ENCODE measurements around the gene SPIRE2.
A peak's percentile ranks its signal among the peaks of the same experiment; 100 is the strongest.
"Not testable (repeated sequence)": the region's sequence is repeated elsewhere in the genome, so short reads cannot be mapped to it uniquely, and the experiment has no call there.

The SPIRE2 gene

GRCh38 chr16:89862732-89863131, 34.5 kb downstream of the SPIRE2 start:
- Mint-ChIP-seq H3K4me1 (ENCODE audit: low read depth) (peaks cover 32% of the 10 kb centered on the region), H3K9me3 (no peaks in the 10 kb centered on the region), H3K27ac (no peak overlapping the region), H3K27me3 (no peaks in the 10 kb centered on the region), H3K4me3 (peak overlapping the region; percentile 41), H3K36me3 (ENCODE audit: low read depth) (no peaks in the 10 kb centered on the region)

- Mint-ChIP-seq H3K4me1 (ENCODE audit: low read depth) (peaks cover 32% of the 10 kb centered on the region), H3K27me3 (no peaks in the 10 kb centered on the region), H3K27ac (peak overlapping the region; percentile 79), H3K36me3 (ENCODE audit: low read depth) (no peaks in the 10 kb centered on the region), H3K4me3 (peak overlapping the region; percentile 65), H3K9me3 (no peaks in the 10 kb centered on the region)
These were observed 35.7 kb downstream of the SPIRE2 start for GRCh38 chr16:89863741-89864526.

GRCh38 chr16:89864527-89864820, 36.2 kb downstream of the SPIRE2 start:
- H3K36me3 Mint-ChIP-seq (ENCODE audit: low read depth): peaks cover 2% of the 10 kb centered on the region
- H3K4me3 Mint-ChIP-seq: no peak overlapping the region
- H3K9me3 Mint-ChIP-seq: no peaks in the 10 kb centered on the region
- no peaks in the 10 kb centered on the region for H3K27me3 Mint-ChIP-seq
- peaks cover 32% of the 10 kb centered on the region for H3K4me1 Mint-ChIP-seq (ENCODE audit: low read depth)
- H3K27ac Mint-ChIP-seq: peak overlapping the region; percentile 61

- Mint-ChIP-seq H3K9me3 (no peaks in the 10 kb centered on the region), H3K27me3 (no peaks in the 10 kb centered on the region), H3K27ac (no peak overlapping the region), H3K4me1 (ENCODE audit: low read depth) (peaks cover 33% of the 10 kb centered on the region), H3K4me3 (no peak overlapping the region), H3K36me3 (ENCODE audit: low read depth) (peaks cover 3% of the 10 kb centered on the region)
These were observed 39.6 kb downstream of the SPIRE2 start for GRCh38 chr16:89867918-89868317.

GRCh38 chr16:89869911-89870310, 41.6 kb downstream of the SPIRE2 start:
- Mint-ChIP-seq H3K27me3 (no peaks in the 10 kb centered on the region), H3K27ac (no peak overlapping the region), H3K36me3 (ENCODE audit: low read depth) (peaks cover 10% of the 10 kb centered on the region), H3K4me1 (ENCODE audit: low read depth) (peaks cover 21% of the 10 kb centered on the region), H3K4me3 (no peak overlapping the region), H3K9me3 (peaks cover under 1% of the 10 kb centered on the region)

GRCh38 chr16:89870440-89870839, 42.2 kb downstream of the SPIRE2 start:
- H3K9me3 Mint-ChIP-seq: peaks cover 5% of the 10 kb centered on the region
- H3K4me1 Mint-ChIP-seq (ENCODE audit: low read depth): peaks cover 22% of the 10 kb centered on the region
- H3K27ac Mint-ChIP-seq: no peak overlapping the region
- no peak overlapping the region for H3K4me3 Mint-ChIP-seq
- H3K36me3 Mint-ChIP-seq (ENCODE audit: low read depth): peaks cover 15% of the 10 kb centered on the region
- H3K27me3 Mint-ChIP-seq: no peaks in the 10 kb centered on the region

GRCh38 chr16:89871895-89872294, 43.6 kb downstream of the SPIRE2 start:
- Mint-ChIP-seq H3K27me3 (no peaks in the 10 kb centered on the region), H3K9me3 (peaks cover 5% of the 10 kb centered on the region), H3K36me3 (ENCODE audit: low read depth) (peaks cover 20% of the 10 kb centered on the region), H3K27ac (peak overlapping the region; percentile 96), H3K4me3 (peak overlapping the region; percentile 90), H3K4me1 (ENCODE audit: low read depth) (peaks cover 22% of the 10 kb centered on the region)

- peak within 1 kb of the TSS; percentile 90 for H3K4me3 Mint-ChIP-seq
- peaks cover 5% of the 10 kb centered on the region for H3K9me3 Mint-ChIP-seq
- no peaks in the 10 kb centered on the region for H3K27me3 Mint-ChIP-seq
- peak within 1 kb of the TSS; percentile 96 for H3K27ac Mint-ChIP-seq
- H3K4me1 Mint-ChIP-seq (ENCODE audit: low read depth): peaks cover 27% of the 10 kb centered on the region
- peaks cover 29% of the 10 kb centered on the region for H3K36me3 Mint-ChIP-seq (ENCODE audit: low read depth)
These were observed 45.1 kb downstream of the SPIRE2 start, which contains the start of gene TCF25 for GRCh38 chr16:89873109-89873971. TSS of gene TCF25 (plus strand) at chr16:89873592. CDS start at chr16:89873668, 76 bp downstream.

GRCh38 chr16:89873972-89874689, 45.9 kb downstream of the SPIRE2 start:
- H3K4me1 Mint-ChIP-seq (ENCODE audit: low read depth): peaks cover 27% of the 10 kb centered on the region
- H3K36me3 Mint-ChIP-seq (ENCODE audit: low read depth): peaks cover 34% of the 10 kb centered on the region
- no peaks in the 10 kb centered on the region for H3K27me3 Mint-ChIP-seq
- H3K27ac Mint-ChIP-seq: peak overlapping the region; percentile 96
- peaks cover 5% of the 10 kb centered on the region for H3K9me3 Mint-ChIP-seq
- peak overlapping the region; percentile 90 for H3K4me3 Mint-ChIP-seq

- peaks cover 59% of the 10 kb centered on the region for H3K36me3 Mint-ChIP-seq (ENCODE audit: low read depth)
- H3K27me3 Mint-ChIP-seq, H3K9me3 Mint-ChIP-seq, H3K4me3 Mint-ChIP-seq, H3K27ac Mint-ChIP-seq: not testable (repeated sequence)
- peaks cover 20% of the 10 kb centered on the region for H3K4me1 Mint-ChIP-seq (ENCODE audit: low read depth)
These were observed 50.8 kb downstream of the SPIRE2 start for GRCh38 chr16:89879123-89879522.

GRCh38 chr16:89880477-89881367, 52.4 kb downstream of the SPIRE2 start:
- no peaks in the 10 kb centered on the region for H3K9me3 Mint-ChIP-seq
- no peak overlapping the region for H3K4me3 Mint-ChIP-seq
- peaks cover 57% of the 10 kb centered on the region for H3K36me3 Mint-ChIP-seq (ENCODE audit: low read depth)
- H3K4me1 Mint-ChIP-seq (ENCODE audit: low read depth): peaks cover 8% of the 10 kb centered on the region
- H3K27ac Mint-ChIP-seq: no peak overlapping the region
- H3K27me3 Mint-ChIP-seq: no peaks in the 10 kb centered on the region

- H3K36me3 Mint-ChIP-seq (ENCODE audit: low read depth): peaks cover 52% of the 10 kb centered on the region
- H3K9me3 Mint-ChIP-seq: no peaks in the 10 kb centered on the region
- peaks cover 8% of the 10 kb centered on the region for H3K4me1 Mint-ChIP-seq (ENCODE audit: low read depth)
- H3K4me3 Mint-ChIP-seq: no peak overlapping the region
- H3K27ac Mint-ChIP-seq: no peak overlapping the region
- H3K27me3 Mint-ChIP-seq: no peaks in the 10 kb centered on the region
These were observed 53.1 kb downstream of the SPIRE2 start for GRCh38 chr16:89881368-89881730.

- Mint-ChIP-seq H3K36me3 (ENCODE audit: low read depth) (peaks cover 53% of the 10 kb centered on the region), H3K27ac (no peak overlapping the region), H3K4me3 (no peak overlapping the region), H3K4me1 (ENCODE audit: low read depth) (peaks cover 3% of the 10 kb centered on the region), H3K9me3 (no peaks in the 10 kb centered on the region), H3K27me3 (no peaks in the 10 kb centered on the region)
These were observed 55.2 kb downstream of the SPIRE2 start for GRCh38 chr16:89883346-89884040.

GRCh38 chr16:89884041-89884421, 55.8 kb downstream of the SPIRE2 start:
- Mint-ChIP-seq H3K27me3 (no peaks in the 10 kb centered on the region), H3K4me3 (no peak overlapping the region), H3K9me3 (no peaks in the 10 kb centered on the region), H3K36me3 (ENCODE audit: low read depth) (peaks cover 49% of the 10 kb centered on the region), H3K4me1 (ENCODE audit: low read depth) (peaks cover 3% of the 10 kb centered on the region), H3K27ac (no peak overlapping the region)
